Activated CD8-positive, alpha-beta memory T cell treated with anti-CD3 and anti-CD28 coated beads for 36 hours (primary cell): ENCODE data around the gene TSPAN9. TPM values are rescaled to one million over a fixed set of nuclear protein-coding genes. Genes with fewer than 3 reads are reported as not detected.

ENCODE experiments used
- CTCF ChIA-PET: fragments of 350-600 bp; sonication (Branson Sonifier 250); formaldehyde crosslinking; loops from one replicate; lab custom pipeline; 2021; ENCODE audit warnings: antibody characterized with exemption; lab: Charles Lee
- POLR2A ChIA-PET: fragments of 350-600 bp; sonication (Branson Sonifier 250); formaldehyde crosslinking; loops from one replicate; lab custom pipeline; 2021; ENCODE audit warnings: antibody characterized with exemption; lab: Charles Lee
- total RNA-seq, 2 experiments: library from RNA; stranded (reverse); gene quantifications; one replicate each; pipeline ENCODE4 v1.2.3, GENCODE V29; 2021

TSPAN9 gene
- total RNA-seq, 2 experiments from 2014 or later, result 0.29 to 0.40 TPM

GRCh38 chr12:3071107-3071506 is 6.1 kb upstream of the TSPAN9 start:
- CTCF ChIA-PET, result interaction anchor here (0.9 kb wide), 1 partner anchor 204 kb away, joined by 3 read pairs; no protein-coding TSS in a partner anchor

DNA sequence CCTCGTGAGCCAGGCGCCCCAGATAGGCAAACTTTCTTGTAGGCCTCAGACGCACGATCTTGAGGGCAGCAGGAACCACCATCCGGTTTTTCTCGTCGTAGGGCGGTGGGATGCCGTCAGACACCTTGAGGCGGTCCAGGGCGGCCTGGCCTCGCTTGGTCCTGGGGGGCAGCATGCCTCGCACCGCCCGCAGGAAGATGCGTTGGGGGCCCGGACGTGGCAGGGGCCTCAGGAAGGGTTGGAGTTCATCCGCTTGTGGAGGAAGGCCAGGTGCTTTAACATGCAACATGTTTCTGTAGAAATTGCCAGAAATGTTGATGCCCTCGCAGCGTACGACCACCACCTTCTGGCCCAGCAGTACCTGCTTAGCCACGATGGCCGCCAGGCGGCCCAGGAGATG is 5.5 kb upstream of the TSPAN9 start:
- ChIA-PET POLR2A (no interaction called here), CTCF (interaction anchor here (0.7 to 2.5 kb wide), 3 partner anchors 9 to 238 kb away, joined by 3 to 10 read pairs (median 6); no protein-coding TSS in a partner anchor)

More at GRCh38 chr12:3071107-3071506, 6.1 kb upstream of the TSPAN9 start:
- POLR2A ChIA-PET, result no interaction called here

- POLR2A ChIA-PET, result no interaction called here
- CTCF ChIA-PET, result interaction anchor here (0.6 to 2.5 kb wide), 8 partner anchors 13 to 254 kb away, joined by 3 to 10 read pairs (median 4); no protein-coding TSS in a partner anchor
Observed at GRCh38 chr12:3073438-3074250, 3.5 kb upstream of the TSPAN9 start.

GRCh38 chr12:3075315-3075714 is 1.9 kb upstream of the TSPAN9 start:
- POLR2A ChIA-PET, result no interaction called here
- CTCF ChIA-PET, result interaction anchor here (1.1 to 2.0 kb wide), 2 partner anchors 44 to 128 kb away, joined by 3 to 8 read pairs; no protein-coding TSS in a partner anchor

DNA sequence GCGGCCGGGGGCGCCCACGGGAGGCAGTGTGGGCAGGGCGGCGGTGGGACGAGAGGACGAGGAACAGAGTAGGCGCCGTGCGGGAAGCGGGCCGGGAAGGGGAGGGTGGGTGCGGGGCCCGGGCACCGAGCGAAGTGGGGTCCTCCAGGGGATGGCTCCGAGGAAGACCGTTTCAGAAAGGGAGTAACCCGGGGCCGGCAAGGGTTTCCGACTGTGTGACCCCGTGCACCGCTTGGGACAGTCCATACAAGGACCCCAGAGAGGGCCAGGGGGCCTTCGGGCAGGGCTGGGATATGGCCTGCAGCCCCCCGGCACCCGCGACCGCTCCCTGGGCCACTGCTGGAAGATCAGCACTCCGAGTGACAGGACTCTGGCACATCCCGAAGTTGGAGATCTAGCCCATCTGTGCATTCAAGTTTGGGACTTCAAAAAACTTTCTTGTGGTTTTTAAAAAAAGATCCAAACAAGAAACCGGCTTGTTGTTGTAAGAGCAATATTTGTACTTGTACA is 448 bp downstream of the TSPAN9 start:
- CTCF ChIA-PET, result interaction anchor here (1.4 kb wide), 1 partner anchor 223 kb away, joined by 5 read pairs; no protein-coding TSS in a partner anchor

DNA sequence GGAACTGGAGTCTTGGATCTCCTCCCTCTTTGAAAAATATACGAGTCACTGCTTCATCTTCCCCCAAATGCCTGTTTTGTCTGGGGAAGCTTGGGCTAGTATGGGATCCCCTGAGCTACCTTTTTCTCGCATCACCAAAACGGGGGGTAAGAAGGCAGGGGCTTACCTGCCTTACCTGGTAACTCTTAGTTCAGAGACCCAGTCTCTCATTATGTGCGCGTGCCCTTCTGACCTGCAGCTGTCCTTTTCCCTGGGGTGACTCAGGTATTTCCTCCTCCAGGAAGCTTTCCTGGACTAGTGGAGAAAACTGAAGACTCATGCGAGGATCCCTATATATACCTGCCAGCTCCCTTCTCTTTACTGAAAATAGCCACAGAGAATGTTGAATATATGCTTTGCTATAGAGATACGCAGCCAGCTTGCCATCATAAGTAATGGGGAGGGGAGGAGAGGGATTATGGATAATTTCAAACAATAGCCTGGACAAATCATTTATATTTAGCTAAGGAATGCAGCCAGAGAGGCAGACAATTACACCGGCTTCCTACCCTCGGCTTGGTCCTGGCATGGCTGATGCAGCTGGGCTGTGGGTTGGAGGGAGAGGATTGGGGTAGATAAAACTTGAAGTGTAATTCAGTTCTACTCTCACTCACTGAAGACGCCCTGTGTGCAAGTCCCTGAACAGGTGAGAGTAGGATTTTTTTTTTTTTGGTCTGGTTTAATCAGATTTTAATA is 1.1 kb downstream of the TSPAN9 start:
- CTCF ChIA-PET, result interaction anchor here (1.4 kb wide), 1 partner anchor 222 kb away, joined by 5 read pairs; no protein-coding TSS in a partner anchor

More for the DNA sequence above, 448 bp downstream of the TSPAN9 start:
- POLR2A ChIA-PET, result no interaction called here

DNA sequence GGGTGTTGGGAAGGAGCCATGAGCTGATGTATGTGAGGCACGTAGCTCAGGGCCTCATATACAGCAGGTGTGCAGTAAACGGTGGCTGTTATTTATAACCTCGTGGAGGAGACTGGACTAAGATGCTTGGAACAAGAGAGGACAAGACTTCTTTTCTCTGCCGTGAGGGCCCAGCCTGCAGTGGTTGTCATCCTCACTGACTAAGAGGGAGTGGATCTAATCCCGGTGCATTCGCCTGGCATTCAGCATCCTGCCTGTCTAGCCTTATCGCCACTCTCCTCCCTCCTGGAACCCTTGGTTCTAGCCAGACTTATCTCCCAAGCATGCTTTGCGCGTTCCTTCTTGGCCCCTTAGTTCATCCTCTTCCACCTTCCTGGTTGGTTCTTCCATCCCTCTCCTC is 3.9 kb downstream of the TSPAN9 start:
- CTCF ChIA-PET, result no interaction called here
- POLR2A ChIA-PET, result no interaction called here

More for the DNA sequence above, 1.1 kb downstream of the TSPAN9 start:
- POLR2A ChIA-PET, result no interaction called here

DNA sequence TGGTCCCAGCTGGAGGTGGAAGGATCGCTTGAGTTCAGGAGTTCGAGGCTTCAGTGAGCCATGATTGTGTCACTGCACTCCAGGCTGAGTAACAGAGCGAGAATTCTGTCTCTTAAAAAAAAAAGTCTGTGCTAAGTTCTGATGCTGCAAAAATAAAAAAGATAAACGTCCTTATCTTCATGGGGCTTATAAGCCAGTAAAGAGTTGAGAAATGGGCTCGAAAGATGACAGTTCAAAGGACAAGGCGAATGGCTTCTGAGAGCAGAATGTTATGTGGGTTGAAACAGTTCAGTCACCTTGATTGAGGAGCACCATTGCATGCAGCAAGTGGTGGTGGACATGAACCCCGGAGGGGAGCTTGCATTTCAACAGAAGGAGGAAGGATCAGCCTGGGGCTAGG is 4.7 kb downstream of the TSPAN9 start:
- CTCF ChIA-PET, result no interaction called here
- POLR2A ChIA-PET, result no interaction called here

- CTCF ChIA-PET, result interaction anchor here (0.5 kb wide), 1 partner anchor 35 kb away, joined by 3 read pairs; no protein-coding TSS in a partner anchor
- POLR2A ChIA-PET, result no interaction called here
Observed at GRCh38 chr12:3083241-3083920, 6.2 kb downstream of the TSPAN9 start.

GRCh38 chr12:3083921-3084347 is 6.8 kb downstream of the TSPAN9 start:
- POLR2A ChIA-PET, result no interaction called here
- CTCF ChIA-PET, result no interaction called here

- POLR2A ChIA-PET, result no interaction called here
- CTCF ChIA-PET, result no interaction called here
Observed at GRCh38 chr12:3084742-3085141, 7.6 kb downstream of the TSPAN9 start.

DNA sequence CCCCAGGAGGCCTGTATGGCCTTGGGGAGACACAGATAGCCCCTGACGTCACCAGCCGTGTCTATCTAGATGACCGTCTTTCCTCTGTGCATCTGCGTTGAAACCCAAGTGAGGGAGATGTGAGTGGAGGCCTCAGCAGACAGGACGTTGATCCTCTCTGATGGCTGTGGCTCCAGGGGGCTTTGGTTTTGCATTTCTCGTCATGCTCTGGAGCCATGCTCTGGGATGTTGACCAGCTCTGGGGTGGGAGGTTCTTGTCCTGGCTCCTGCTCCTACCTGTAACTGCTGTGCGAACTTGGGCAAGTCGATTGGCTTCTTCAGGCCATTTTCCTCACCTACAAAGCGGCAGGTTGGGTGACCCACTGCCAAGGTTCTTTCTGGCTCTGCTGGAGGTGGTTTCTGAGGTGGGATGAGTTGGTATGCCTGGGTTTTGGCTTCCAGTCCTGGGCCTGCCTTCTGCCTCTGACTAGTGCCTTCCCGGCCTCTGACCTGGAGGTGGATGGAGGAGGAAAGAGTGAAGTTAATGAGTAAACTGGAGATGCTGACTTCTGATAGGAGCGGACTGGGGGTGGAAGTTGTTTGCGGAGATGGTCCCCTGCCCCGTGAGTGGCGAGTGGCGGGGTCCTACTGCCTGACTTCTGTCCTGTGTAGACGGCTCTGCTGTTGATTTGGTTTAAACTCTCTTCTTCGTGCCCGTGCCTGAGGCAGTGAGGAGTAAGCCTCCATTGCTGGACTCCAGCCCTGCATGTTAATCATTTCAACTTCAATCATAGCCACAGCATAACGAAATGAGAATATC is 8.4 kb downstream of the TSPAN9 start:
- ChIA-PET CTCF (interaction anchor here (0.7 to 1.4 kb wide), 2 partner anchors 12 to 13 kb away, joined by 3 read pairs; no protein-coding TSS in a partner anchor), POLR2A (no interaction called here)

GRCh38 chr12:3086211-3086610 is 9.0 kb downstream of the TSPAN9 start:
- ChIA-PET CTCF (interaction anchor here (0.7 to 1.4 kb wide), 2 partner anchors 13 to 14 kb away, joined by 3 read pairs; no protein-coding TSS in a partner anchor), POLR2A (no interaction called here)

DNA sequence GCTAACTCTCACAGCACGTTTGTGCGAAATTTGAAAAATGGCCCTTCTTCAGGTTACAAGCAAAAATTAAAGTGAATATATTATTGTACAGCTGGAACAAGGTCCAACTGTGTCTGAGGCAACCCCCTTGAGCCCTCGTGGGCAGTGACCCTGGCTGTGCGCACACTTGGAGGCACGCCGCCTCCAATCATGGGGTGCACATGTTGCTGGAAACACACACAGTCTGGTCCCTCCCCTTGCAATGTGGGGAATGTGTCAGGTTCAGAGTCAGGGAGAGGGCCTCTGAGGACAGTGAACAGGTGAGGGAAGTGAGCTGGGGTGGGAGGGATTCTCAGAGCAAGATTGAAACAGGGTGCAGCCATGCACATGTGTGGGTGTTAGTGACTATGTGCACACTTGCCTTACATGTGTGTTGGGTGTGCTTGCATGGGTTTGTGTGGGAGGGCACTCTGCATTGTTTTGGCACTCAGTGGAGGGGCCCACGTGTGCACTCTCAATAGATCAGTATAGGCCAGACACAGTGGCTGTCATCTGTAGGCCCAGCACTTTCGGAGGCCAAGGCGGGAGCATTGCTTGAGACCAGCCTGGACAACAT is 9.6 kb downstream of the TSPAN9 start:
- CTCF ChIA-PET, result interaction anchor here (1.4 kb wide), 1 partner anchor 13 kb away, joined by 3 read pairs; no protein-coding TSS in a partner anchor
- POLR2A ChIA-PET, result no interaction called here

DNA sequence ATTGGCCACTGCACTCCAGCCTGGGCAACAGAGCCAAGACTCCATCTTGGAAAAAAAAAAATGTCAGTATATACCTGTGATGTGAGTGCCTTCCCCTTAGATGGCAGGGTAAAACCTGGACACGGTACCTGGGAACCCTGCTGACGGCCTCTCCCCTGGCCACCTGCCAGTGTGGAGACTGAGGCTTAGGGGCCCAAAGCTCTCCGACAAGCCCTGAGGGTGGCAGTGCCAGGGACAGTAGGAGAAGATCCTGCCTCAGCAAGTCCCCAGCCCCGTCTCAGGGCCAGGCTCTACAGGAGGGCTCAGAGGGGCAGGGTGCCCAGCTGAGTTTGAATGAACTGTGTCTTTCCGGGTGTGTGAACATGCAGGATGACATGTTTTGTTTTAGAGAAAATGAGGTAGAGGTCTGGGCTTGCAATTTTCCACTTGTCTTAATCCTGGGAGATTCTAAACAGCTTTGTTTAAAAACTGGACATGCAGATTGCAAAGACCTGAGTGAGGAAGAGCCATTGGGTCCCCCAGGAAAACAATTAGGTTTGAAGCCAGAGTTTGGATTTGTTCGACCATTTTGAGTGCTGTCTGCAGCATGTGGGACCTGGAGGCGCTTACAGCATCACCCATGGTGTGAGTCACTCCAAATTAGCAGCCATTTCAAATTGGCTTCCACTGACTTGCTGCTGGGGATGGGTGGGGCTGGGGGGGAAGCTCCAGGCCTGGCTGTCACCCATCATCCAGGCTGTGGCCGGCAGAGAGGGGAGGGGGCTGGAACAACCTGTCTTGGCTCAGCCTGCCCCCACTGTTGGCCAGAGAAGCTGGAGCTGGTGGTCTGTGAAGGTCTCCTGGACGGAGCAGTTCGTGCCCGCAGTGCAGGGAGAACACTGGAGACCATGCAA is 10.8 kb downstream of the TSPAN9 start:
- CTCF ChIA-PET, result no interaction called here
- POLR2A ChIA-PET, result no interaction called here

- POLR2A ChIA-PET, result no interaction called here
- CTCF ChIA-PET, result interaction anchor here (0.7 kb wide), 1 partner anchor 106 kb away, joined by 3 read pairs; no protein-coding TSS in a partner anchor
Observed at GRCh38 chr12:3089588-3089987, 12.4 kb downstream of the TSPAN9 start.
